ENCODE data around the gene MAN2B2. TPM values are rescaled to one million over a fixed set of nuclear protein-coding genes. Genes with fewer than 3 reads are reported as not detected.
"Not testable (repeated sequence)": the region's sequence is repeated elsewhere in the genome, so short reads cannot be mapped to it uniquely, and the experiment has no call there.

The MAN2B2 gene
- total RNA-seq, 1 experiment from 2014 or later, result 30.9 TPM

GRCh38 chr4:6625256-6625655, 50.3 kb downstream of the MAN2B2 start:
- H3K27ac Mint-ChIP-seq (ENCODE audit: unreplicated experiment), result no peak overlapping the region
- no TSS peak for BruUV-seq (replicated peaks)

GRCh38 chr4:6626066-6626465, 51.1 kb downstream of the MAN2B2 start:
- no peaks in the 10 kb centered on the region for H3K36me3 Mint-ChIP-seq (ENCODE audit: insufficient read depth, unreplicated experiment)
- intact Hi-C loops (cut with micrococcal nuclease; ENCODE audit: unreplicated experiment), result no loop called here
- H3K4me3 Mint-ChIP-seq (ENCODE audit: low read depth, unreplicated experiment), result no peak overlapping the region
- no peak for DNase-seq
- no peak for TF ChIP-seq CTCF (IDR thresholded peaks at IDR 0.05; ENCODE audit: unreplicated experiment)
- no peak overlapping the region for H3K27ac Mint-ChIP-seq (ENCODE audit: unreplicated experiment)
- CTCF ChIA-PET, result no interaction called here
- no TSS peak for BruUV-seq (replicated peaks)
- no peaks in the 10 kb centered on the region for H3K27me3 Mint-ChIP-seq (ENCODE audit: unreplicated experiment)
- no peaks in the 10 kb centered on the region for H3K4me1 Mint-ChIP-seq (ENCODE audit: low read depth, unreplicated experiment)
- H3K9me3 Mint-ChIP-seq (ENCODE audit: low read depth, unreplicated experiment), result no peaks in the 10 kb centered on the region

More at GRCh38 chr4:6625256-6625655, 50.3 kb downstream of the MAN2B2 start:
- Mint-ChIP-seq H3K4me1 (ENCODE audit: low read depth, unreplicated experiment) (no peaks in the 10 kb centered on the region), H3K9me3 (ENCODE audit: low read depth, unreplicated experiment) (no peaks in the 10 kb centered on the region), H3K27me3 (ENCODE audit: unreplicated experiment) (no peaks in the 10 kb centered on the region), H3K4me3 (ENCODE audit: low read depth, unreplicated experiment) (no peak overlapping the region), H3K36me3 (ENCODE audit: insufficient read depth, unreplicated experiment) (no peaks in the 10 kb centered on the region)
- no peak for TF ChIP-seq CTCF (IDR thresholded peaks at IDR 0.05; ENCODE audit: unreplicated experiment)
- intact Hi-C loops (cut with micrococcal nuclease; ENCODE audit: unreplicated experiment), result no loop called here
- no peak for DNase-seq
- CTCF ChIA-PET, result no interaction called here

GRCh38 chr4:6627832-6628231, 52.8 kb downstream of the MAN2B2 start:
- TF ChIP-seq CTCF (IDR thresholded peaks at IDR 0.05; ENCODE audit: unreplicated experiment), result no peak
- Mint-ChIP-seq H3K36me3 (ENCODE audit: insufficient read depth, unreplicated experiment) (no peaks in the 10 kb centered on the region), H3K9me3 (ENCODE audit: low read depth, unreplicated experiment) (no peaks in the 10 kb centered on the region)

GRCh38 chr4:6628484-6628883, 53.5 kb downstream of the MAN2B2 start:
- CTCF ChIA-PET; H3K4me1 Mint-ChIP-seq (ENCODE audit: low read depth, unreplicated experiment); BruUV-seq (replicated peaks); H3K27me3 Mint-ChIP-seq (ENCODE audit: unreplicated experiment); H3K4me3 Mint-ChIP-seq (ENCODE audit: low read depth, unreplicated experiment); H3K36me3 Mint-ChIP-seq (ENCODE audit: insufficient read depth, unreplicated experiment); intact Hi-C loops (cut with micrococcal nuclease; ENCODE audit: unreplicated experiment); H3K9me3 Mint-ChIP-seq (ENCODE audit: low read depth, unreplicated experiment); DNase-seq; H3K27ac Mint-ChIP-seq (ENCODE audit: unreplicated experiment): not testable (repeated sequence)

More at GRCh38 chr4:6627832-6628231, 52.8 kb downstream of the MAN2B2 start:
- CTCF ChIA-PET, result no interaction called here
- Mint-ChIP-seq H3K27ac (ENCODE audit: unreplicated experiment) (no peak overlapping the region), H3K4me1 (ENCODE audit: low read depth, unreplicated experiment) (no peaks in the 10 kb centered on the region), H3K4me3 (ENCODE audit: low read depth, unreplicated experiment) (no peak overlapping the region), H3K27me3 (ENCODE audit: unreplicated experiment) (no peaks in the 10 kb centered on the region)
- DNase-seq, result no peak
- intact Hi-C loops (cut with micrococcal nuclease; ENCODE audit: unreplicated experiment), result no loop called here
- no TSS peak for BruUV-seq (replicated peaks)

- H3K4me1 Mint-ChIP-seq (ENCODE audit: low read depth, unreplicated experiment), result no peaks in the 10 kb centered on the region
- H3K27me3 Mint-ChIP-seq (ENCODE audit: unreplicated experiment), result no peaks in the 10 kb centered on the region
- no peak for TF ChIP-seq CTCF (IDR thresholded peaks at IDR 0.05; ENCODE audit: unreplicated experiment)
- H3K27ac Mint-ChIP-seq (ENCODE audit: unreplicated experiment), result no peak overlapping the region
- CTCF ChIA-PET, result no interaction called here
- no peak for DNase-seq
- no peaks in the 10 kb centered on the region for H3K9me3 Mint-ChIP-seq (ENCODE audit: low read depth, unreplicated experiment)
- no TSS peak for BruUV-seq (replicated peaks)
- intact Hi-C loops (cut with micrococcal nuclease; ENCODE audit: unreplicated experiment), result no loop called here
- no peaks in the 10 kb centered on the region for H3K36me3 Mint-ChIP-seq (ENCODE audit: insufficient read depth, unreplicated experiment)
- H3K4me3 Mint-ChIP-seq (ENCODE audit: low read depth, unreplicated experiment), result no peak overlapping the region
Observed at GRCh38 chr4:6632125-6632524, 57.1 kb downstream of the MAN2B2 start.
